ENCODE results near the gene GRAMD1A.

DNA sequence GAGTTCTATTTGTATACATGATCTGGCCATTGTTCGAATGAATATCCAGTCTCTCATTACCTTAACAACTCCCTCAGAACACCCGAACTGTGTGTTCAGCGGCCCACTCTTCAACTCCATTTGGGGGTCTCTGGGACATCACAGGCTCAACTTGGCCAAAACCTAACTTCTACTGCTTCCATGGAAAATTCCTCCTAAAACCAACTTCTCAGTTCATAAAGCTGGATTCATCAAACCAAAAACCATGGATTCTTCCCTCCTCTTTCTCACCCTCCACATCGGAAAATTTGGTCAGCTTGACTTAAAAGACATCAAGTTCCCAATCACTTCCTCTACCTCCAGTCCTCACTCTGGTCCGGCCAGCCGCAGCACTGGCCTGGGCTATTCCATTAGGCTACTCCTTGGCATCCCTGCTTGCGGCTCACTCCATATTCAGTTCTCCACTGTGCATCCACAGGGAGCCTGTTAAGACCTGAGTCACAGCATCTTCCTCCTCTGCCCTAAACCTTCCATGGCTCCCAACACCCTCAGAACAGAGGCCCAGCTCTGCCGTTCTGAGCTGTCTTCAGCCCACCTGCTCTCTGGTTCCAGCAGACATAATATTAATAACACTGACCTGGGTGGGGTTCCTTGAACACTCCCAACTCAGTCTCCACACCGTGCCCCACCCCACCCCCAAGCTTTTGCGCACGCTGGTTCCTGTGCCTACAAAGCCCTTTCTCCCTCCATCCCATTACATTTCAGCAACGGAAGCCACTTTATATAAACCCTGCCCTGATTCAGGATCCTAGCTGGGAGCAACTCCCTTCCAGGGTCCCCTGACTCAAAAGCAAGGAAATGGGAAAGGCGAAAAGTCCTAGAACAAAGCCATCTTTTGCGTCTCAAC lies 37.2 kb upstream of the GRAMD1A start:
- no peak for TF ChIP-seq CTCF (IDR thresholded peaks at IDR 0.05)
- no peak for TF ChIP-seq POLR2A (IDR thresholded peaks at IDR 0.05)

Data from esophagus squamous epithelium (tissue), 4 donors.